Mammary epithelial cell (primary cell): ENCODE results near the gene BZW2.

Experiments
- EZH2 ChIP-seq: IDR thresholded peaks from 2 replicates; pipeline ENCODE4 v1.6.1; 2012; ENCODE audit warnings: low read length, inconsistent platforms, borderline replicate concordance
- TF ChIP-seq, protein P1 (sequence below), 2 donors: IDR thresholded peaks in 1 of 2; conservative IDR thresholded peaks in 1 of 2; 2 replicates each; pipeline ENCODE4 v1.5.1; 2011 to 2012; ENCODE audit warnings: inconsistent platforms in 2 of 2, low read length in 2 of 2, mild to moderate bottlenecking in 2 of 2, control low read depth in 1 of 2, low read depth in 1 of 2; ENCODE audit not compliant: insufficient read depth in 1 of 2; ENCODE audit errors: extremely low read depth in 1 of 2

DNA sequence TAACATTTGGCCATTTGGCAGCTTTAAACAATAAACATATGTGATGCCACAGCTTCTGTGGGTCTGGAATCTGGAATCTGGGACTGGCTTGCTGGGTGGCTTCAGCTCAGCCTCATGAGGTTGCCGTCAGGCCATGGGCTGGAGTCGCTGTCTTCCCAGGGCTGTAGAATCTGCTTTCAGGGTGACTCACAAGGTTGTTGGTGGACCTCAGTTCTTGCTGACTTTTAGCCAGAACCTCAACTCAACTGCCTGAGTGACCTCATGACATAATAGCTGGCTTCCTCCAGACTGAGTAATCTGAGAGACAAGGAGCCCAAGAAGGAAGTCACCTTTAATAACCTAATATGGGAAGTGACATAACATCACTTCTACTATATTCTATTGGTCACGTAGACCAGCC is 63.0 kb downstream of the BZW2 start:
- TF ChIP-seq, protein P1, sequence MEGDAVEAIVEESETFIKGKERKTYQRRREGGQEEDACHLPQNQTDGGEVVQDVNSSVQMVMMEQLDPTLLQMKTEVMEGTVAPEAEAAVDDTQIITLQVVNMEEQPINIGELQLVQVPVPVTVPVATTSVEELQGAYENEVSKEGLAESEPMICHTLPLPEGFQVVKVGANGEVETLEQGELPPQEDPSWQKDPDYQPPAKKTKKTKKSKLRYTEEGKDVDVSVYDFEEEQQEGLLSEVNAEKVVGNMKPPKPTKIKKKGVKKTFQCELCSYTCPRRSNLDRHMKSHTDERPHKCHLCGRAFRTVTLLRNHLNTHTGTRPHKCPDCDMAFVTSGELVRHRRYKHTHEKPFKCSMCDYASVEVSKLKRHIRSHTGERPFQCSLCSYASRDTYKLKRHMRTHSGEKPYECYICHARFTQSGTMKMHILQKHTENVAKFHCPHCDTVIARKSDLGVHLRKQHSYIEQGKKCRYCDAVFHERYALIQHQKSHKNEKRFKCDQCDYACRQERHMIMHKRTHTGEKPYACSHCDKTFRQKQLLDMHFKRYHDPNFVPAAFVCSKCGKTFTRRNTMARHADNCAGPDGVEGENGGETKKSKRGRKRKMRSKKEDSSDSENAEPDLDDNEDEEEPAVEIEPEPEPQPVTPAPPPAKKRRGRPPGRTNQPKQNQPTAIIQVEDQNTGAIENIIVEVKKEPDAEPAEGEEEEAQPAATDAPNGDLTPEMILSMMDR (conservative IDR thresholded peaks at IDR 0.05 in 1 of 2, IDR thresholded peaks at IDR 0.05 in 1 of 2; ENCODE audit: extremely low read depth in 1 of 2, insufficient read depth in 1 of 2, low read depth in 1 of 2, low read length in 2 of 2), result no peak
- no peak for TF ChIP-seq EZH2
